CD14-positive monocyte (primary cell): ENCODE data around the gene AFG3L2. TPM values are rescaled to one million over a fixed set of nuclear protein-coding genes. Genes with fewer than 3 reads are reported as not detected.

Experiments
- DNase-seq, 3 donors: peaks; one replicate each; pipeline ENCODE4 v3.0.0-alpha.2; 2011 to 2022
- H2AFZ ChIP-seq: 2 replicates; pipeline ENCODE4 v1.6.0; 2012; ENCODE audit warnings: mild to moderate bottlenecking, low read depth, low read length, inconsistent platforms; ENCODE audit not compliant: insufficient read depth, poor library complexity, severe bottlenecking
- H3K27ac ChIP-seq, 2 donors: 1 replicate in 1 of 2; 2 replicates in 1 of 2; pipeline ENCODE4 v1.5.1; 2012 to 2013; ENCODE audit warnings: low read length in 2 of 2, control low read depth in 1 of 2, inconsistent platforms in 1 of 2, low read depth in 1 of 2, mild to moderate bottlenecking in 1 of 2
- H3K27me3 ChIP-seq, 2 donors: one replicate each; pipeline versions ENCODE4 v1.6.0 to v1.6.1; 2011 to 2013; ENCODE audit warnings: low read length in 2 of 2; ENCODE audit not compliant: control insufficient read depth in 2 of 2, insufficient read depth in 2 of 2
- H3K36me3 ChIP-seq, 2 donors: replicated peaks in 1 of 2; 1 replicate in 1 of 2; 2 replicates in 1 of 2; pipeline versions ENCODE4 v1.5.1 to v1.6.1; 2012 to 2013; ENCODE audit warnings: low read length in 2 of 2, control low read depth in 1 of 2, inconsistent platforms in 1 of 2, mild to moderate bottlenecking in 1 of 2; ENCODE audit not compliant: insufficient read depth in 2 of 2, control insufficient read depth in 1 of 2
- H3K4me1 ChIP-seq, 2 donors: 1 replicate in 1 of 2; 2 replicates in 1 of 2; pipeline versions ENCODE4 v1.5.1 to v1.6.1; 2012 to 2013; ENCODE audit warnings: low read length in 2 of 2, control low read depth in 1 of 2, inconsistent platforms in 1 of 2, mild to moderate bottlenecking in 1 of 2, moderate library complexity in 1 of 2; ENCODE audit not compliant: insufficient read depth in 2 of 2, control insufficient read depth in 1 of 2
- H3K4me2 ChIP-seq: replicated peaks from 2 replicates; pipeline ENCODE3; 2012; ENCODE audit warnings: low read length, moderate library complexity, mild to moderate bottlenecking; ENCODE audit not compliant: poor library complexity, severe bottlenecking; ENCODE audit errors: extremely low read depth
- H3K4me3 ChIP-seq, 3 experiments: fragments of 200-600 bp in 1 of 3; sonication (generic) in 1 of 3; replicated peaks in 1 of 3; 1 replicate in 2 of 3; 2 replicates in 1 of 3; pipeline ENCODE4 v1.5.1; 2011 to 2013; ENCODE audit warnings: low read length in 3 of 3, mild to moderate bottlenecking in 3 of 3, control low read depth in 2 of 3, low read depth in 2 of 3, inconsistent platforms in 1 of 3, moderate library complexity in 1 of 3
- H3K79me2 ChIP-seq: 2 replicates; pipeline ENCODE4 v1.6.0; 2012; ENCODE audit warnings: mild to moderate bottlenecking, control low read depth, inconsistent platforms, low read length, moderate library complexity; ENCODE audit not compliant: insufficient read depth
- H3K9ac ChIP-seq: 2 replicates; pipeline ENCODE4 v1.6.0; 2017; ENCODE audit warnings: low read length, mild to moderate bottlenecking; ENCODE audit not compliant: insufficient read depth, poor library complexity, severe bottlenecking
- H3K9me3 ChIP-seq, 2 donors: replicated peaks in 1 of 2; 1 replicate in 1 of 2; 2 replicates in 1 of 2; pipeline versions ENCODE4 v1.5.1 to v1.6.1; 2012 to 2013; ENCODE audit warnings: low read length in 2 of 2, control low read depth in 1 of 2; ENCODE audit not compliant: control insufficient read depth in 1 of 2, insufficient read depth in 1 of 2
- H4K20me1 ChIP-seq: 2 replicates; pipeline ENCODE4 v1.6.0; 2012; ENCODE audit warnings: mild to moderate bottlenecking, low read length, control low read depth, moderate library complexity; ENCODE audit not compliant: insufficient read depth
- H3K27ac Mint-ChIP-seq, 7 donors: one replicate each; pipeline ENCODE4 v1.8.0; 2020; ENCODE audit warnings: mild to moderate bottlenecking in 7 of 7, mixed read lengths in 7 of 7, moderate library complexity in 6 of 7, inconsistent platforms in 2 of 7
- H3K27me3 Mint-ChIP-seq, 3 donors: one replicate each; pipeline ENCODE4 v1.8.0; 2021 to 2022; ENCODE audit warnings: low read depth in 3 of 3, mild to moderate bottlenecking in 3 of 3, mixed read lengths in 3 of 3, moderate library complexity in 3 of 3, inconsistent platforms in 1 of 3
- H3K36me3 Mint-ChIP-seq, 2 donors: one replicate each; pipeline ENCODE4 v1.8.0; 2020; ENCODE audit warnings: mixed read lengths in 2 of 2, inconsistent platforms in 1 of 2, mild to moderate bottlenecking in 1 of 2
- H3K4me1 Mint-ChIP-seq: one replicate; pipeline ENCODE4 v1.8.0; 2020; ENCODE audit warnings: mild to moderate bottlenecking, mixed read lengths
- H3K4me3 Mint-ChIP-seq, 2 donors: one replicate each; pipeline ENCODE4 v1.8.0; 2020; ENCODE audit warnings: mild to moderate bottlenecking in 2 of 2, mixed read lengths in 2 of 2, moderate library complexity in 1 of 2
- H3K9me3 Mint-ChIP-seq, 7 donors: one replicate each; pipeline ENCODE4 v1.8.0; 2020 to 2022; ENCODE audit warnings: mixed read lengths in 7 of 7, mild to moderate bottlenecking in 6 of 7, moderate library complexity in 6 of 7, inconsistent platforms in 2 of 7
- WGBS: methylation state at CpG from one replicate; pipeline ENCODE4 v1.1.5; 2013; ENCODE audit warnings: missing lambda C conversion rate; ENCODE audit not compliant: insufficient coverage; 5-methylcytosine and 5-hydroxymethylcytosine counted together
- intact Hi-C, 2 donors: fragments of 100-400 bp; cut with micrococcal nuclease; formaldehyde crosslinking; loops; one replicate each; pipeline versions ENCODE4 v1.15.0 to v1.15.1; 2023
- polyA plus RNA-seq, 3 donors: library from polyadenylated mRNA; depleted of rRNA in 1 of 3; unstranded in 2 of 3; stranded (reverse) in 1 of 3; fragments of 300-500 nt in 2 of 3; fragments of >200 nt in 1 of 3; fragmentation: Illumina TruSeq in 2 of 3; gene quantifications; 1 replicate in 2 of 3; 2 replicates in 1 of 3; pipeline ENCODE4 v1.2.3, GENCODE V29; 2012 to 2021
- small RNA-seq: library from RNA; depleted of rRNA; stranded (forward); fragments of <200 nt; gene quantifications from one replicate; pipeline ENCODE3, GENCODE V24; 2012; ENCODE audit warnings: low read depth; ENCODE audit not compliant: insufficient read length
- TF ChIP-seq, protein P1 (sequence below): fragments of 200-600 bp; IDR thresholded peaks from one replicate; pipeline ENCODE4 v1.8.0; 2022; ENCODE audit warnings: antibody characterized with exemption, mild to moderate bottlenecking

Gene AFG3L2
- polyA plus RNA-seq, 3 donors: 13.9 to 15.5 (median 13.9) TPM

DNA sequence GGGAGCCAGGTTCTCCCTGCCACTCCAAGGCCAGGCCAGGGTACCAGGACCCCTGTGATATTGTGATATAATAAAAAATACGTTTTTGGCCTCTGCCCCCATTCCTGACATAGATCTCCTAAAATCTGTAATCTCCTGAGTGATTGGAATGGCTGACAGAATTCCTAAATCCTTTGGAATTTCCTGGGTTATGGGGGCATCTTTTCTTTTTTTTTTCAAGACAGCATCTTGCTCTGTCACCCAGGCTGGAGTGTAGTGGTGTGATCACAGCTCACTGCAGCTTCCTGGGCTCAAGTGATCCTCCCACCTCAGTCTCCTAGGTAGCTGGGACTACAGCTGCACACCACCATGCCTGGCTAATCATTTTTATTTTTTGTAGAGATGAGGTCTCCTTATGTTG is 95.2 kb downstream of the AFG3L2 start:
- no peaks in the 10 kb centered on the region for H3K36me3 ChIP-seq
- peaks cover 3 to 23% of the 10 kb centered on the region in 2 donors for H3K27me3 ChIP-seq
- H3K79me2 ChIP-seq: no peaks in the 10 kb centered on the region
- H3K27ac ChIP-seq: no peak overlapping the region
- Mint-ChIP-seq H3K27ac (no peak overlapping the region), H3K27me3 (peaks cover 9 to 31% (median 19%) of the 10 kb centered on the region in 3 donors), H3K36me3 (no peaks in the 10 kb centered on the region), H3K4me1 (peaks cover 9% of the 10 kb centered on the region), H3K9me3 (peaks cover 0 to 2% (median 0%) of the 10 kb centered on the region in 7 donors), H3K4me3 (no peak overlapping the region)
- H3K4me1 ChIP-seq: peaks cover 0 to 2% of the 10 kb centered on the region in 2 donors
- no peak overlapping the region for H3K9ac ChIP-seq
- no peak overlapping the region for H3K4me3 ChIP-seq
- H3K4me2 ChIP-seq: no peak overlapping the region
- no peaks in the 10 kb centered on the region for H4K20me1 ChIP-seq
- WGBS: no CpG with 5 or more reads among the region's 1 CpG
- TF ChIP-seq, protein P1, sequence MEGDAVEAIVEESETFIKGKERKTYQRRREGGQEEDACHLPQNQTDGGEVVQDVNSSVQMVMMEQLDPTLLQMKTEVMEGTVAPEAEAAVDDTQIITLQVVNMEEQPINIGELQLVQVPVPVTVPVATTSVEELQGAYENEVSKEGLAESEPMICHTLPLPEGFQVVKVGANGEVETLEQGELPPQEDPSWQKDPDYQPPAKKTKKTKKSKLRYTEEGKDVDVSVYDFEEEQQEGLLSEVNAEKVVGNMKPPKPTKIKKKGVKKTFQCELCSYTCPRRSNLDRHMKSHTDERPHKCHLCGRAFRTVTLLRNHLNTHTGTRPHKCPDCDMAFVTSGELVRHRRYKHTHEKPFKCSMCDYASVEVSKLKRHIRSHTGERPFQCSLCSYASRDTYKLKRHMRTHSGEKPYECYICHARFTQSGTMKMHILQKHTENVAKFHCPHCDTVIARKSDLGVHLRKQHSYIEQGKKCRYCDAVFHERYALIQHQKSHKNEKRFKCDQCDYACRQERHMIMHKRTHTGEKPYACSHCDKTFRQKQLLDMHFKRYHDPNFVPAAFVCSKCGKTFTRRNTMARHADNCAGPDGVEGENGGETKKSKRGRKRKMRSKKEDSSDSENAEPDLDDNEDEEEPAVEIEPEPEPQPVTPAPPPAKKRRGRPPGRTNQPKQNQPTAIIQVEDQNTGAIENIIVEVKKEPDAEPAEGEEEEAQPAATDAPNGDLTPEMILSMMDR: no peak
- no peaks in the 10 kb centered on the region for H3K9me3 ChIP-seq
- DNase-seq: no peak
- intact Hi-C loops: no loop called here
- H2AFZ ChIP-seq: no peak overlapping the region

DNA sequence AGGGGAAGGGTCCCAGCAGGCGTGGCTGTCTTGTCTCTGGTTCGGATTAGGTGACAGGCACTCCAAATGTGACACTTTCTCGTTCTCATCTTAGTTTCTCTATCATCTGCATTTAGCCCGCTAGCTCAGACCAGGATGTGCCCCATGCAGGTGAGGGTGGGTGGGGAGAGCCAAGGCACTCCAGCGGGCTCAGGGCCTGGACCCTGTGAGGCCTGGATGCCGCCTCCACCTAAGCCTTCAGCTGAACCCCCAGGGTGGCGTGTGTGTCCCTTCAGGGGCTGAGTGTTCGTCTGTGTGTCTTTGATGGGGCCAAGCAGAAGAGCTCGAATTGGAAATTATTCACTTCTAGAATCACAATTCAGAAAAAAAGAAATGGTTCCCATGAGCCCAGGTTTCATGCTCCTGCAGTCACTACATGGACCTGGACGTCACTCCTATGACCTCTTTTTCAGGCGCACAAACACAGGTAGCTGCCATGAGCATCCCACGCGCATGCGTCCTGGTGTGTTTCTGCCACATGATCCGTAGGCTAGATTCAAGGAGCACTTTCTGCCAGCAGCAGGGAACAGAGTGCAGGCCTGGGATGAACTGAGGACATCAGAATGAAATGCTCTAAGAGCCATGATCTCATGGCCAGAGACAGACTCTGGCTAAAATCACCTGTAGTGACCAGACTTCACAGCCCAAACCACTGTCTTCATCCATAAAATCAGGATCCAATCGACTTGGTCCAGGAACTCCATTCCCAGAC is 97.1 kb downstream of the AFG3L2 start:
- no peaks in the 10 kb centered on the region for H3K79me2 ChIP-seq
- H4K20me1 ChIP-seq: no peaks in the 10 kb centered on the region
- DNase-seq: no peak
- intact Hi-C loops: no loop called here
- Mint-ChIP-seq H3K9me3 (no peaks in the 10 kb centered on the region), H3K27ac (no peak overlapping the region), H3K4me1 (peaks cover 9% of the 10 kb centered on the region), H3K36me3 (no peaks in the 10 kb centered on the region), H3K27me3 (peaks cover 7 to 15% (median 8%) of the 10 kb centered on the region in 3 donors), H3K4me3 (no peak overlapping the region)
- TF ChIP-seq, protein P1: no peak
- 97% methylated on average over 12 of the region's 16 CpGs for WGBS
- peaks cover 0 to 9% of the 10 kb centered on the region in 2 donors for H3K27me3 ChIP-seq
- H3K4me2 ChIP-seq: no peak overlapping the region
- H2AFZ ChIP-seq: no peak overlapping the region
- H3K4me1 ChIP-seq: peaks cover 0 to 2% of the 10 kb centered on the region in 2 donors
- H3K27ac ChIP-seq: no peak overlapping the region
- H3K9ac ChIP-seq: no peak overlapping the region
- H3K4me3 ChIP-seq: no peak overlapping the region
- H3K9me3 ChIP-seq: no peaks in the 10 kb centered on the region
- H3K36me3 ChIP-seq: no peaks in the 10 kb centered on the region

Small RNA genes lying within 50 kb of the gene (small RNA-seq; reads per million reads assigned to genes)
- gene RNU6-170P (not detected), gene RNU7-129P (not detected)

Other genes with a start within 250 kb of the AFG3L2 start
- not detected for gene CIDEA, start 122.9 kb downstream of the AFG3L2 start, polyA plus RNA-seq
- 10 to 100 TPM; 15.8 to 34.9 (median 27.6) TPM for gene TUBB6, start 69.0 kb downstream of the AFG3L2 start, polyA plus RNA-seq
- under 1 TPM in 1 of 3 donors, not detected in 2; 0.27 TPM for gene PRELID3A, start 30.7 kb upstream of the AFG3L2 start, polyA plus RNA-seq